Astrocyte of the spinal cord (primary cell): ENCODE results near the gene DCAF15.

Source experiments
- DNase-seq: peaks from one replicate; pipeline ENCODE4 v3.0.0; 2011; ENCODE audit warnings: low read depth, low spot score
- H3K4me3 ChIP-seq: 2 replicates; pipeline ENCODE4 v1.5.1; 2011; ENCODE audit warnings: low read depth, mild to moderate bottlenecking, low read length, moderate library complexity
- in situ Hi-C: cut with HindIII; loops from 2 replicates; pipeline ENCODE4 v1.10.0; 2017; ENCODE audit warnings: low sequenced_read_pairs
- TF ChIP-seq, protein P1 (sequence below): IDR thresholded peaks from 2 replicates; pipeline ENCODE4 v1.5.1; 2012; ENCODE audit warnings: low read depth, mild to moderate bottlenecking, low read length, inconsistent platforms

DCAF15 gene

DNA sequence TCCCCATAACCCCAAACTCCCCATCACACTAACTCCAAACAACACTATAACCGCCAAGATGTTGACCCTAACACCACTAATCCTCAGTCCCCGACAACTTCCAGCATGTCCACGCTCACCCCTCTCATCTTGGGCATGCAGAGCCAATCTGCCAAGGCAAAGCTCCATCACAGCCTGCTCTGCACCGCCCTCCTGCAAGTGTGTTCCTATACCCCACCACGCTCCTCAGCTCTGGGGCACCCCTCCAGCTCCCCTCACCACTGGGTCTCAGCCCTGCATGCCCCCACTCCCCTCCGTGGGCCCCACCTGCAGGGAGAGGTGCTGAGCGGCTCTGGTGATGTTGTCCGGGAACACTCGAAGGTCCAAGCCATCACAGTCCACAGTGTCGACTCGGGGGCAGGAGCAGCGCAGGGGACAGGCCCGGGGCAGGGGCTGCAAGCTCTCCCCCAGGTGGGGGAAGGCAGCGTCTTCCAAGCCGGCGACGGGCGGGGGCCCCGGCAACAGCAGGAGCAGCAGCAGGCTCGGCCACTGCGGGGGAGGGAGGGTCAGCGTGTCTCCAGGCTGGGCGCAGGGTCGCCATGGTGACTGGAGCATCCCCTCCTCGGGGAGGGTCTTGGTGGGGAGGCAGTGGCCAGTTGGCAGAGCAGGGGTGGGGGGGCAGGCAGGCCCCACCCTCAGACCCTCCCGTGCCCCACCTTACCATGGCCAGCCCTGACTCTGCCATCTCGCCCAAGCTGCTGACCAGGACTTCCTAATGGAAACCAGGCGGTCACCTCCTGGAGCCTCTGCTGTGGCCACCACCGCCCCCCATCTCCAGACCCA, 14.6 kb upstream of the DCAF15 start:
- H3K4me3 ChIP-seq = peak overlapping the region; percentile 45
- in situ Hi-C loops = no loop called here
- TF ChIP-seq, protein P1, sequence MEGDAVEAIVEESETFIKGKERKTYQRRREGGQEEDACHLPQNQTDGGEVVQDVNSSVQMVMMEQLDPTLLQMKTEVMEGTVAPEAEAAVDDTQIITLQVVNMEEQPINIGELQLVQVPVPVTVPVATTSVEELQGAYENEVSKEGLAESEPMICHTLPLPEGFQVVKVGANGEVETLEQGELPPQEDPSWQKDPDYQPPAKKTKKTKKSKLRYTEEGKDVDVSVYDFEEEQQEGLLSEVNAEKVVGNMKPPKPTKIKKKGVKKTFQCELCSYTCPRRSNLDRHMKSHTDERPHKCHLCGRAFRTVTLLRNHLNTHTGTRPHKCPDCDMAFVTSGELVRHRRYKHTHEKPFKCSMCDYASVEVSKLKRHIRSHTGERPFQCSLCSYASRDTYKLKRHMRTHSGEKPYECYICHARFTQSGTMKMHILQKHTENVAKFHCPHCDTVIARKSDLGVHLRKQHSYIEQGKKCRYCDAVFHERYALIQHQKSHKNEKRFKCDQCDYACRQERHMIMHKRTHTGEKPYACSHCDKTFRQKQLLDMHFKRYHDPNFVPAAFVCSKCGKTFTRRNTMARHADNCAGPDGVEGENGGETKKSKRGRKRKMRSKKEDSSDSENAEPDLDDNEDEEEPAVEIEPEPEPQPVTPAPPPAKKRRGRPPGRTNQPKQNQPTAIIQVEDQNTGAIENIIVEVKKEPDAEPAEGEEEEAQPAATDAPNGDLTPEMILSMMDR = no peak
- DNase-seq = no peak

DNA sequence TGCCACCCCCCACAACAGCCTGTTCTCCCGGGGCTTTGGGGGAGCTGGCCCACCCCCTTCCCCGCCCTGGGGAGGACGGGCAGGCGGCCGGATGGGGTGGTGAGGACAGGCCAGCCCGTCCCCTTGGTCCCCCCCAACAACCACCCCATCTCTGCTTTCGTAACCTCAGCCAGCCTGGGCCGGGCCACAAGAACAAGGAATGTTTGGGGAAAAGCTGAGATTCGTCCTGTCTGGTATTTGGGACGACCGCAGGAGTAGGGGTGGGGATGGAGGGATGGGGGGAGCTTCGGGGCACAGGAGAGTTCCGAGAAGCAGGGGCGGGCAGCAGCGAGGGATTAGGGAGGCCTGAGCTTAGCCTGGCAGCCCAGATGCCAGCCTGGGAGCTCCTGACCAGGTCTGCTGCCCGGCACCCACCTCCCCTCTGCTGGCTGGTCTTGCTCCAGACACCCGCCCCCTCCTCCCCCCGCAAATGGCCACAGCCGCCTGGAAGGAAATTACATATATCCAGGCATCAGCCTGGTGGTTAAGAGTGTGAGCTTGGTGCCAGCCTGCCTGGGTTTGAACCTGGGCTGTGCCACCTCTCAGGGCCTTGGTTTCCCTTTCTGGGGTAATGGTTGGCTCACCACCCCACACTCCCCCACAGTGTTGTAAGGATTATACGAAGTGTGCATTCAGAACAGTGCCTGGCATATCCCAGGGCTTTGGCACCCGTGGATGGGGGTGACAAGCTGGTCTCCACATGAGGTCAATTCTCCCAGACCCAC, 13.8 kb upstream of the DCAF15 start, which contains the start of gene PODNL1:
TSS of gene PODNL1 (minus strand) at position 117 of the 764 bp plus-strand sequence. CDS start 236 bp downstream, outside the sequence.
- H3K4me3 ChIP-seq = peak within 1 kb of the TSS; percentile 45
- in situ Hi-C loops = no loop called here

DNA sequence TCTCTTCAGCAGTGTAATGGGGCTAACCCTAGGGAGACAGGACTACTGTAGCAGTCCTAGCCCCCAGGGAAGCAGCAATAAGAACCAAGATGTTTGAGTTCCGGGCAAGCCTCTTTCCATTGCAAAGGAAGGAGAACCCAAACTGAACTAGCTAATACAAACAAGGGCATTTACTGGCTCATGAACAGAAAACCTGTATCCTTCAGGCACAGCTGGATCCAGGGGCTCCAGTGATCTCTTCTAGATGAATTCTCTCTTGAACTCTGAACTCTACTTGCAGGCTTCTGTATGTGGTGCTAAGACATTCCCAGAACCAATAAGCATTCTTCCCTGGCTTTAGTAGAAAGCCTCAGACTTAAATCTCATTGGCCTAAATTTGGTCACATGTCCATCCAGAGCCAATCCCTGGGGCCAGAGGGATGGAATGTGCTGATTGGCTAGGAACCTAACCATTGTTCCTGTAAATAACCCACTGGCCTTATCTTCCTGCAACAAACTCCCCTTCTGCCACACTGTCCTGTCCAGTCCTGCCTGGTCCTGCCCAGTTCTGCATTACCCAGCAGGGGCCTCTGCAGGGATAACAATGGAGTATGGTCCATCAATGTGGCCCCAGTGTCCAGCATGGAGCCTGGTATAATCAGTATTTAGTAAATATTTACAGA, 10.2 kb upstream of the DCAF15 start:
- in situ Hi-C loops = no loop called here
- TF ChIP-seq, protein P1 = no peak
- no peak overlapping the region for H3K4me3 ChIP-seq
- no peak for DNase-seq

More for the DNA sequence above, 13.8 kb upstream of the DCAF15 start, which contains the start of gene PODNL1:
- peak; percentile 70 for DNase-seq
- TF ChIP-seq, protein P1 = no peak

DNA sequence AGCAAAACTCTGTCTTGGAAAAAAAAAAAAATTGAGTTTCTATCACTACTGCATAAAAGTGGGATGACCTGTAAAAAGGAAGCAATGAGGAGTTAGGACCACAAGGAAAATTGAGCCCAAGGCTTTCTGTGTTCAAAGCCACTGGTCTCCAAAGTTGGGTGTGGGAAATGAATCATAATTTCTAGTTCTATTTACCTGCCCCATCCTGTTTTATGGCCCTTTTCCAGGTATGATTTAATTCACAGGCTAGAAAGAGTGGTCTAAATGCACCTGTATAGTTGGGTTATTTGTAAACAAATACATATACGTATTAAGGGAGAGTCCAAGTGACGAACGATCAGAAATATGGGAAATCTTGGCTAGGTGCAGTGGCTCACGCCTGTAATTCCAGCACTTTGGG, 5.9 kb upstream of the DCAF15 start:
- TF ChIP-seq, protein P1 = no peak
- in situ Hi-C loops = no loop called here
- no peak overlapping the region for H3K4me3 ChIP-seq
- no peak for DNase-seq

DNA sequence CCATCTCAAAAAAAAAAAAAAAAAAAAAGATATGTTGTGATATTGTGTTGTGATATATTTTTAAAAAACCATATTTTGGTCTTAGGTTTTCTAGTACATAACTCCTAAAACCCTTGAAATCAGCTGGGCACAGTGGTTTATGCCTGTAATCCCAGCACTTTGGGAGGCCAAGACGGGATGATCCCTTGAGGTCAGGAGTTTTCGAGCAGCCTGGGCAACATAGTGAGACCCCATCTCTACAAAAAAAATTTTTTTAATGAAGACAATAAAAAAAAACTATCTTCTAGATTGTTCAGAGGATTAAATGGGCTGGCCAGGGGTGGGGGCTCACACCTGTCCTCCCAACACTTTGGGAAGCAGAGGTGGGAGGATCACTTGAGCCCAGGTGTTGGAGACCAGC, 1.3 kb upstream of the DCAF15 start:
- in situ Hi-C loops = no loop called here
- no peak for DNase-seq
- TF ChIP-seq, protein P1 = no peak
- no peak overlapping the region for H3K4me3 ChIP-seq

DNA sequence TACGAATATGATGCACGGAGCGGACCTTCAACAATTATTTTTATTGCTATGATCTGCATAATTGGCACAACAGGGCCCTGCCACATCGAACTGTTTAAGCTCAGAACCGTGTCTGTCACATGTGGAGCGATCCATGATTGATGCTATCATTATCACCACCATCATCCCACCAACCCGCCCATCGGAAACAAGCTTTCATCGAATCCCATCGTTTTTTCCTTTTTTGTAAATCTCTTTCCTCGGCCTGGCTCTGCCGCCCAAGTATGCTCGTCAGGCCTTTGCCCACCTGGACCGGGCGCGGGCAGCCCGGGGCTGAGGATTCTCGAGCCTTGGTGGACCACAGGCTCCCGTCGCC, 533 bp upstream of the DCAF15 start:
- TF ChIP-seq, protein P1 = no peak
- in situ Hi-C loops = no loop called here
- no peak for DNase-seq
- peak overlapping the region; percentile 53 for H3K4me3 ChIP-seq
